HG02852 (cell line): ENCODE measurements around the gene LDAH.
A peak's percentile ranks its signal among the peaks of the same experiment; 100 is the strongest.

Source experiments
- ATAC-seq: cut with Tn5 transposase; IDR thresholded peaks from one replicate; pipeline ENCODE4 v1.9.1; 2021; ENCODE audit warnings: mild to moderate bottlenecking, moderate library complexity; ENCODE audit not compliant: unreplicated experiment

Gene LDAH

DNA sequence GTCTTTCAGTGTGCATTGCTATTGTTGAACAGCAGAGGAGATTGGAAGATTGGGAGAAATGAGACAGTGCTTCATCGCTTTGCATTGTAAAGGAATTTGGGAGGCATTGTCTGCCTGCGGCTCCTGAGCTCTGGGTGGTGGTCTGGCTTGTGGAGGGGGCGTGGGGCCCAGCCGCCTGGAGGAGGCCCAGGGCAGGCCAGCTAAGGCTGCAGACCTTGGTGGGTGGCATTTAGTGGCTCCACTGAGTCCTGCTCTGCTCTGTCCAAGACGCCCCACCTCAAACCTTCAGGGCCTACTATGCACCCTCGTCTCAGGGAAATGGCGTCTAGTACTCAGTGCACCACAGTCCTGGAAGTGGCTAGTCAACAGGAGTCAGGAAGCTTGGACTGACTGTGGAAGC, 166.3 kb downstream of the LDAH start:
- no peak for ATAC-seq

- ATAC-seq, result no peak
Measured at GRCh38 chr2:20654535-20654813, 168.4 kb downstream of the LDAH start.

DNA sequence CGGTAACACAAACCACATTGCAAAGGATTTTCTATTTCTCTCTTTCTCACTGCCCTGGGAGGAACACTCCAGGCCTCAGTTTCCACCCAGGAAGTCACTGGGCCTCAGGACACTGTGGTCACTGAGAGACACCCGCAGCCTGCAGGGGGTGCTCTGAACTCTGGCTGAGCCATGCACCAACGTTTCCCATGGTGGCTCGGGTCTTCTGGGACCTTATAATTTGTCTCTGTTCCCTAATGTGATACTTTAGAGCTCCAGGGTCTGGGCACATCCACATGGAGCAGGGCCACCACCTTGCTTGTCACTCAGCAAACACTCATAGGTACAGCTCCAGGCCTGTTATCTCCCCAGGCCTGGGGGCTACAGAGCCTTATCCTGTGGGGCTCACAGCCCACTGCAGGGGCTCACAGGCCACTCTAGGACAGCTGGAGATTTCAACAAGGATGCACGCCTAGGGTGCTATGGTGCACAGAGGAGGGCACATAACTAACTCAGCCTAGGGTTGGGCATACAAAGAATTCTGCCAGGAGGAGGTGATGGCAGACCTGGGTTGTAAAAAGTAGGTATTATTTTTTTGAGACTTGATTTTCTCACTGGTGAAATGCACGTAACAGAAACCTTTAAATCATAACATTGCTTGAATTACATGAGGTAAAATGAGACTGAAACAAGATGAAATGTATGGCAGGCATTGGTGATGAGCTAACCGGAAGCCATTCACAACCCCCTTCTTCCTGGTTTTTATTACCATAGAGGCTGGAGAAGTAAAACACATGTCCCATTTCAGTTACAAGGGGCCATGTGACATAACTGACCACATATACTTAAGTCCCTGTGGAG, 169.0 kb downstream of the LDAH start:
- ATAC-seq, result no peak

DNA sequence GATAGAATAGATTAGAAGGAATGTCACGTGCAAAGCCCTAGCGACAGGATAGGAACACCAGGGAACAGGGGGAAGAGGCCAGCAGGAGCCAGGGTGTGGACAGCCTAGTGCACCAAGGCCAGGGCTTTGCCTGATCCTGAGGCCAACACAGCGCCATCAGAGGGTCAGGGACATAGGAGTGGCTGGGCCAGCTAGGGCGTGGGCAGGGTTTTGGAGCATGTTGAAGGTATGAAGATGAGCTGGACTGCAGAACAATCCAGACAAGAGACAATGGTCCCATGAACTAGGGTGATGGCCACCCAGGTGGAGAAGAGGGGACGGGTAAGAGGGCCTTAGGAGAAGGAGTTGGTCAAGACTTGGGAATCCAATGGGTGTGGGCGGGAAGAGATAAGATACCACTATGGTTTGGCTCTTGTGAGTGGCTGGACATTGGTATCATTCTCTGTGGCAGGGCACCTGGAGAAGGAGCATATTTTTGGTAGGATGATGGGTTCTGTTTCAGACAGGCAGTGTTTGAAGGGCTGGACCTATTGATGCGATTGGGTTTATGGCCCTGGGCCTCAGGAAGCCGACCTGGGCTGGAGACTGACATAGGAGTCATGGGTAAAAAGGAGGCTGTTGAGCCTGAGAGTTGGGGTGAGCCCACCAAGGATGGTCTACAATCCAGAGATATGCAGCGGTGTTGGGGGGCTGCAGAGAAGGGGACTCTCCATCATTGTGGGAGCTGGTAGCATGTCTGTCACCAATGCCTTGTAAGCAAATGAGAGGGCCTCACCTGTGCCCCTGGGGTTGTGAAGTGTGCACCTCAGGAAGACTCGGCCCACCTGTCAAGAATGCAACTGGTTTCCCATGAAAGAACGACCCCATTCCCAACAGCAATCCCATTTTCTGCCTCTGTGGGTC, 170.0 kb downstream of the LDAH start:
- no peak for ATAC-seq

- no peak for ATAC-seq
Measured at GRCh38 chr2:20652141-20652540, 170.8 kb downstream of the LDAH start.

DNA sequence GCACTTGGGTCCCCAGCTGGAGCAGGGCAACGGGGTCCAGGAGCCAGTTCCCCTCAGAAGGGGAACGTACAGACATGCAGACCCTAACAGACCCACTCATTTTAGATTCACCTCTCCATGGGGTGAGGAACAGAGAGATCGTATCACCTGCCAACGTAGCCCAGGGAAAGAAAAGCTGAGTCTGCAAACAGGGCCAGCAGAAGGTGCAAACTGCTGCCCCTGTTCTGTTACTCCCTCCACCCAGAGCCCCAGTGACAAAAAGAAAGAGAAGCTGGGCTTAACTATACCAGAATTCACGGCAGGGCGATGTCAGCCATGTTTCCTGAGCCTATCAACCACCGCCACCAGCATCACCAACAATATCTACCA, 171.2 kb downstream of the LDAH start:
- ATAC-seq, result no peak

DNA sequence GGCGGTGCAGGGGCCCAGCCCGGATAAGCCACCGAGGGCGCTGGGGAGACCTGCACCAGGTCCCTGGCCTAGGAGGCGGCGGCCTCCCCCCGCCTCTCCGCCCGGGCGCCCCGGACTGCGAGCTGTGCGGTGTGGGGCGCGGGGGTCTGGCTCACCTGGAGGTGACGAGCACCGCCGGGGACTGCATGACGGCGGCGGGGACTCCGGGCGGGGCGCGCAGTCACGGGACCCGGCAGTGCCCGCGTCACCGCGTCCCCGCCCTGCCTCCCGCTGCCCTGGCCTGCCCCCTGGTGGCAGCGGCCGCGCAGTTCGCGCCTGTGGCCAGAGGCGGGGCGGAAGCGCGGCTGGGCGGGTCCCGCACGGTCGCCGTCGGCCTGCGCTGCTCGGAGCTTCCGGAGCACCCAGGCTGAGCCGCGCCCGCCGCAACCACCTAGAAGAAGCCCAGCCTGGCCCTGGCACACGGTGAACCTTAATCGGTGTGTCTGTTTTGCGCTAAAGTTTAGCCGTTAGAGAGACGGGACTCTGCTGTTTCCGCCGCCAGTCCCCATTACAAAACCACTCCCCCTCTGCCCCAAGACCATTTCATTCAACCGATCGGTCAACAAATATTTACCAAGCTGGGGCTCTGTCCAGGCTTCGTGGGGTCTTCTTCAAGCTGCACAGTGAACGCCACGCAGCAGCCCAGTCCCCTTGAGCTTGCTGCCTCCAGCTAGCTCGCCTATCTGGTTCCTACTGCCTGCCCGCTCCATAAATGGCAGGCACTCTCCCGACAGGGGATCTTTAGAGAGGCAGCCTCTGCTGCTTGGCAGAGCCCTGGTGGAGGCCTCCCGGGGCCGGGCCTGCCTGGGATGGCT, 171.8 kb downstream of the LDAH start, which contains the start of gene HS1BP3:
HS1BP3 (minus strand) TSS at position 222 of the 854 bp plus-strand sequence; CDS start at position 187, 35 bp downstream.
- ATAC-seq, result peak; percentile 94

DNA sequence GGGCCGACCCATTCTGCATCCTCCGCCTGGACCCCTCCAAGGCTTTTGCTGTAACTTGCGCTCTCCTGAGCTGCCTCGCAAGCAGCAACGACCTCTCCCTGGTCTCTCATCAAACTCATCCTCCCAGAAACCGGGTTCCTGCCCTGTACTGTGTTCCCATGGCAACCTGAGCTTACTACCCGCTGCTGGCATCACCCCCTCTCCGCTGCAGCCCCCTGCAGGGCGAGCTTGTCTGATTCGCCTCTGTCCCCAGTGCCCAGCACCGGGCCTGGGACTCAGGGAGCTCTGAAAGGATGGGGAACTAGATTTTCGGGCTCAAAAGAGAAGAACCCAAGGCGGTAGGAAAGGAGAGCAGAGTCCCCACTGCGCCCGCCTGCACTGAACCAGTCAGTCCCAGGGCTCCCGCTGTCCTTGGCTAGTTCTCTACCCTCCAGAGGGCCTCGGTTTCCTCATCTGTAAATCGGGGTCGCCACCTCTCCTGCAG, 172.5 kb downstream of the LDAH start:
- ATAC-seq, result no peak

DNA sequence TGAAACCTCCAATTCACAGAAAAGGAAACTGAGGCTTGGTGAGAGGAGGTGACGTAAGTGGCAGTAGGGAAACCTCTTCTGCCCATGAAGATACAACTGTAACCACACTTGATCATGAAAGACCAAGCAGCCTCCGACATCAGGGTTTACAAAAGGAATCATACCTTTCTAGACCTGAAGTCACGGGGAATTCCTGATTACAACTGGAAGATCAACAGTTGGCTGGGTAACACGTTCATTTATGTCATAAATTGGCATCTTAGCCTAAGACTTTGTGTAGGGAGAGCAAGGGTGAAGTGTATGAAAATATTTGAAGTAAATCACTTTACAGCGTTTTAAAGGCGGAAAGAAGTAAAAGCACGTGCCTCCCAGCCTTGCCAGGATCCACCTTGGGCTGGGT, 172.9 kb downstream of the LDAH start:
- ATAC-seq, result no peak

DNA sequence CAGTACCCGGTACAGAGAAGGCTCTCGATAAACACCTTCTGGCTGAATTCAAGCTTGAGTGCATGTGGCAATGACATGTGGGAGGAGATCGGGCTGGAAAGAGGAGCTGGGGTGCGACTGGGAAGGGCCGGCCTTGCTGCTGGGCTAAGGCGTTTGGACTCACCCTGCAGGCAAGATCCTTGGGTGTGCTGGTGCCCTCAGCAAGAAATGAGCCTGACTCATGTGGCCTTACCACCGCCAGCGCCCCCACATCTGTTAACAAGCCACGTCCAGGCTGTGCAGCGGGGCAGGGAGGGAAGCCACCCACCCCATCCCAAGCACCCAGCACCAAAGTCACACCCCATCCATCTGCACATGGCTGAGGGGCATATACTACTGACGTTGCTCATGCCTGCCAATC, 173.3 kb downstream of the LDAH start:
- ATAC-seq, result no peak

GRCh38 chr2:20648831-20649230, 174.1 kb downstream of the LDAH start:
- no peak for ATAC-seq

GRCh38 chr2:20648206-20648605, 174.7 kb downstream of the LDAH start:
- no peak for ATAC-seq

DNA sequence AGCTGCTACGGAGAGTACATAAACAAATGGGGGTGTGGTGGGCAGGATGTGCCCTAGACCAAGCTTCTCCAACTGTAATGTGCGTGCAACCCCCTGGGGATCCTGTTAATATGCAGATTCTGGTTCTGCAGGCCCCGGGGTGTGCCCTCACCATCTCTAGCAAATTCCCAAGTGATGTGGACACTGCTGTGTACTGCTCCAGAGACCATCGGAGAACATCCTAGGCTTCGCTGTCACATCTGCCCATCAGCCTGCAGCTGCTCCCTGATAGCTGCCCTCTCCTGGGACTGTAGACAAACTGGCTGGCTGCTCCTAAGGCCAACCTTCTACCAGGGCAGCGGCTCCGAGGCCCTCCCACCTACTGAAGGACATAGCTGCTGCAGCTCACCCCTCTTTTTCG, 175.2 kb downstream of the LDAH start:
- no peak for ATAC-seq

DNA sequence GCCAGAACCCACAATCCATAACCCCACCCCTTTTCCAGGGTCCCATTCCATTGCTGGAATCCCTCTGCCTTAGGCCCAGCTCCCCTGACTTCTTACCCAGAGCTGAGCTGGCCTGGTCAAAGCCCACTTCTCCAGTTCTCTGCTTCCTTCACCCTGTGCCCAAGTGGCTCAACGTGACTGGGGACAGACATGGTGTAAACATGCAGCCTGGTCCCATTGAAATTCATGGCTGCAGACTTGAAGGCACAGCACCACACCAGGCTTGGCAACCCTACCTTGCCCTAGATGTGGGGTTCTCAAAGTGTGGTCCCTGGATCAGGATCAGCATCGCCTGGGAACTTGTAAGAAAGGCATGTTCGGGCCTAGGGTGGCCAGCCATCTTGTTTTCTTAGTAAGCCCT, 175.7 kb downstream of the LDAH start:
- ATAC-seq, result no peak

GRCh38 chr2:20646446-20646845, 176.5 kb downstream of the LDAH start:
- no peak for ATAC-seq

DNA sequence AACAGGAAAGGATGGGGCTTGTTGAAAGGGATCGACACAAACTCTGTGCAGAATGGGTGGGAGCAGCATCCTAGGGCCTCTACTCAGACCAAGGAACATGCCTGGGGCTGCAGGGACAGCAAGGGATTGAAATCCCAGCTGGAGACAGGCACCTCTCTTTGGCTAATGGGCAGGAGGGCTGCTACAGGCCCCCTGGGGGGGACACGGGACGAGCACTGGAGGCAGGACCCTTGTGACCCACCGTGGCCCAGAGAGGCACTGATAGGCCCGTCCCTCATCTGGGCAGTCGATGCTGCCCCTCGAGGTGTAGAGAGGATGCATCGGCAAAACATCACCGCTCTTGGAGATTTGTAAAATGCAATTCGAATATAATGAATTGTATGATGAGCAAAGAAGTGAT, 177.1 kb downstream of the LDAH start:
- ATAC-seq, result no peak

GRCh38 chr2:20645301-20645701, 177.6 kb downstream of the LDAH start:
- no peak for ATAC-seq

DNA sequence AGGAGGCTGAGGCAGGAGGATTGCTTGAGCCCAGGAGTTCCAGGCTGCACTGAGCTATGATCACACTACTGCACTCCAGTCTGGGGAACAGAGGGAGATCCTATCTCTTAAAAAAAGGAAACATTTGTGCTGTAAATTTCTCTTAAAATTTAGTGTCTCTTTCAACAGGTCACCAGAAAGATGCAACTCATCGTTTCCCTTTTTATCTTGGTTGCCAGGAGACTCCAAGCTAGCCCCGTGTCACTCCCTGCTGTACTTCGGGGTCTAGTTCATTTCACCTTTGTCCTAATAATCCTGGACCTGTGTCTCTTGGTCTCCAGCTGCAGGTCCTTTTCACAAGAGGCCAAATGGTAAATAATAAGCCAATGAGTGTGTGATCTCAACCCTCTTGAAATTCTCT, 179.1 kb downstream of the LDAH start:
- ATAC-seq, result no peak

GRCh38 chr2:20643060-20643459, 179.8 kb downstream of the LDAH start:
- no peak for ATAC-seq

GRCh38 chr2:20642055-20642971, 180.6 kb downstream of the LDAH start:
- ATAC-seq, result peak; percentile 99
